HEK293 (cell line): ENCODE measurements around the gene CUL7.

Experiments
- AEBP2 ChIP-seq: fragments of 450-650 bp; formaldehyde crosslinking; IDR thresholded peaks from 2 replicates; pipeline ENCODE4 v1.5.1; 2016; ENCODE audit warnings: missing biosample characterization, missing genetic modification characterization, borderline replicate concordance
- BCL11A ChIP-seq: fragments of 450-650 bp; formaldehyde crosslinking; IDR thresholded peaks from 2 replicates; pipeline ENCODE4 v1.5.1; 2016; ENCODE audit warnings: low read depth, missing biosample characterization, missing genetic modification characterization
- BCL11B ChIP-seq: fragments of 450-650 bp; formaldehyde crosslinking; IDR thresholded peaks from 2 replicates; pipeline ENCODE4 v1.5.1; 2016; ENCODE audit warnings: low read depth, missing biosample characterization, missing genetic modification characterization
- CTCF ChIP-seq: fragments of 450-650 bp; formaldehyde crosslinking; IDR thresholded peaks from 2 replicates; pipeline ENCODE4 v1.5.1; 2016; ENCODE audit warnings: missing biosample characterization, missing genetic modification characterization
- KLF16 ChIP-seq: fragments of 450-650 bp; formaldehyde crosslinking; IDR thresholded peaks from 2 replicates; pipeline ENCODE4 v1.5.1; 2017; ENCODE audit warnings: missing biosample characterization, missing genetic modification characterization
- PBX3 ChIP-seq: sonication (generic); formaldehyde crosslinking; IDR thresholded peaks from 2 replicates; pipeline ENCODE4 v1.8.1; 2022; ENCODE audit warnings: mild to moderate bottlenecking, moderate library complexity, missing genetic modification reagents
- SCRT1 ChIP-seq: fragments of 450-650 bp; formaldehyde crosslinking; IDR thresholded peaks from 2 replicates; pipeline ENCODE4 v1.5.1; 2016; ENCODE audit warnings: missing biosample characterization, missing genetic modification characterization, borderline replicate concordance
- SP2 ChIP-seq: fragments of 450-650 bp; formaldehyde crosslinking; IDR thresholded peaks from 2 replicates; pipeline ENCODE4 v1.5.1; 2016; ENCODE audit warnings: missing biosample characterization, missing genetic modification characterization
- SP3 ChIP-seq: fragments of 450-650 bp; formaldehyde crosslinking; IDR thresholded peaks from 2 replicates; pipeline ENCODE4 v1.5.1; 2016; ENCODE audit warnings: missing biosample characterization, missing genetic modification characterization
- YY1 ChIP-seq: fragments of 450-650 bp; formaldehyde crosslinking; IDR thresholded peaks from 2 replicates; pipeline ENCODE4 v1.5.1; 2018; ENCODE audit warnings: missing biosample characterization, missing genetic modification characterization
- ZBTB48 ChIP-seq: fragments of 450-650 bp; formaldehyde crosslinking; IDR thresholded peaks from 2 replicates; pipeline ENCODE4 v1.5.1; 2016; ENCODE audit warnings: missing biosample characterization, missing genetic modification characterization
- ZEB2 ChIP-seq: fragments of 450-650 bp; formaldehyde crosslinking; IDR thresholded peaks from 2 replicates; pipeline ENCODE4 v1.5.1; 2016; ENCODE audit warnings: missing biosample characterization, missing genetic modification characterization
- ZNF114 ChIP-seq: fragments of 450-650 bp; formaldehyde crosslinking; IDR thresholded peaks from 2 replicates; pipeline ENCODE4 v1.5.0; 2017; ENCODE audit warnings: missing biosample characterization, missing genetic modification characterization
- ZNF18 ChIP-seq: fragments of 450-650 bp; formaldehyde crosslinking; IDR thresholded peaks from 2 replicates; pipeline ENCODE4 v1.5.1; 2016; ENCODE audit warnings: missing biosample characterization, missing genetic modification characterization
- ZNF223 ChIP-seq: fragments of 450-650 bp; formaldehyde crosslinking; IDR thresholded peaks from 2 replicates; pipeline ENCODE4 v1.5.1; 2016; ENCODE audit warnings: missing biosample characterization, missing genetic modification characterization
- ZNF423 ChIP-seq: fragments of 450-650 bp; formaldehyde crosslinking; IDR thresholded peaks from 2 replicates; pipeline ENCODE4 v1.5.1; 2016; ENCODE audit warnings: missing biosample characterization, missing genetic modification characterization
- ZNF449 ChIP-seq: fragments of 450-650 bp; formaldehyde crosslinking; IDR thresholded peaks from 2 replicates; pipeline ENCODE4 v1.5.1; 2017; ENCODE audit warnings: missing biosample characterization, mild to moderate bottlenecking, missing genetic modification characterization, moderate library complexity
- ZNF488 ChIP-seq: fragments of 450-650 bp; formaldehyde crosslinking; IDR thresholded peaks from 2 replicates; pipeline ENCODE4 v1.5.1; 2016; ENCODE audit warnings: missing biosample characterization, missing genetic modification characterization
- ZNF513 ChIP-seq: fragments of 450-650 bp; IDR thresholded peaks from 2 replicates; pipeline ENCODE4 v1.5.1; 2018; ENCODE audit warnings: missing biosample characterization, missing genetic modification characterization
- ZNF529 ChIP-seq: fragments of 450-650 bp; formaldehyde crosslinking; IDR thresholded peaks from 2 replicates; pipeline ENCODE4 v1.5.1; 2017; ENCODE audit warnings: missing genetic modification characterization, missing biosample characterization; ENCODE audit not compliant: insufficient replicate concordance
- ZNF530 ChIP-seq: fragments of 450-650 bp; formaldehyde crosslinking; IDR thresholded peaks from 2 replicates; pipeline ENCODE4 v1.5.1; 2016; ENCODE audit warnings: low read depth, missing biosample characterization, missing genetic modification characterization
- ZNF560 ChIP-seq: fragments of 450-650 bp; formaldehyde crosslinking; IDR thresholded peaks from 2 replicates; pipeline ENCODE4 v1.5.1; 2017; ENCODE audit warnings: missing biosample characterization, missing genetic modification characterization, borderline replicate concordance
- ZNF571 ChIP-seq: fragments of 450-650 bp; formaldehyde crosslinking; IDR thresholded peaks from 2 replicates; pipeline ENCODE4 v1.5.0; 2017; ENCODE audit warnings: missing biosample characterization, missing genetic modification characterization
- ZNF623 ChIP-seq: fragments of 450-650 bp; formaldehyde crosslinking; IDR thresholded peaks from 2 replicates; pipeline ENCODE4 v1.5.1; 2016; ENCODE audit warnings: missing biosample characterization, missing genetic modification characterization
- ZNF639 ChIP-seq: fragments of 450-650 bp; formaldehyde crosslinking; IDR thresholded peaks from 2 replicates; pipeline ENCODE4 v1.5.1; 2016; ENCODE audit warnings: missing biosample characterization, missing genetic modification characterization
- ZNF664 ChIP-seq: fragments of 450-650 bp; formaldehyde crosslinking; IDR thresholded peaks from 2 replicates; pipeline ENCODE4 v1.5.1; 2016; ENCODE audit warnings: missing biosample characterization, missing genetic modification characterization
- ZNF677 ChIP-seq: fragments of 450-650 bp; IDR thresholded peaks from 2 replicates; pipeline ENCODE4 v1.5.0; 2018; ENCODE audit warnings: missing biosample characterization, mild to moderate bottlenecking, missing genetic modification characterization, moderate library complexity
- ZNF701 ChIP-seq: fragments of 450-650 bp; formaldehyde crosslinking; IDR thresholded peaks from 2 replicates; pipeline ENCODE4 v1.5.1; 2016; ENCODE audit warnings: missing biosample characterization, missing genetic modification characterization
- ZSCAN30 ChIP-seq: fragments of 450-650 bp; IDR thresholded peaks from 2 replicates; pipeline ENCODE4 v1.5.1; 2018; ENCODE audit warnings: missing biosample characterization, mild to moderate bottlenecking, missing genetic modification characterization, moderate library complexity

The CUL7 gene

GRCh38 chr6:43053545-43054205, at the start of gene CUL7 (continued):
- TF ChIP-seq ZNF223 (no peak), YY1 (tag by site-specific recombination) (0 out of 2 replicates have a peak, but pooled peaks have one; percentile 13), ZSCAN30 (peak; percentile 85), ZNF560 (tag by site-specific recombination) (no peak), ZNF664 (tag by site-specific recombination) (no peak), ZNF488 (tag by site-specific recombination) (no peak), ZNF623 (tag by site-specific recombination) (no peak), ZNF571 (tag by site-specific recombination) (no peak), SCRT1 (no peak), SP2 (tag by site-specific recombination) (peak; percentile 98), ZNF449 (no peak), ZNF114 (tag by site-specific recombination) (no peak), ZNF529 (tag by site-specific recombination) (no peak), ZNF701 (tag by site-specific recombination) (no peak), ZNF423 (tag by site-specific recombination) (no peak), SP3 (peak; percentile 92), PBX3 (CRISPR knock-in tag) (peak; percentile 81; the same call in 1 of the 2 replicates), ZNF639 (no peak; the same call in 1 of the 2 replicates), KLF16 (tag by site-specific recombination) (peak; percentile 84), BCL11A (tag by site-specific recombination) (no peak), ZNF530 (tag by site-specific recombination) (no peak), BCL11B (no peak), ZNF18 (tag by site-specific recombination) (peak; percentile 27; the same call in 1 of the 2 replicates), CTCF (tag by site-specific recombination) (peak; percentile 77; the same call in 1 of the 2 replicates), ZNF513 (no peak), ZEB2 (tag by site-specific recombination) (peak; percentile 92), AEBP2 (tag by site-specific recombination) (no peak), ZBTB48 (tag by site-specific recombination) (peak; percentile 96), ZNF677 (no peak)
